HL-60 (cell line): ENCODE data around the gene S100A3.

Source experiments
- CTCF ChIP-seq: IDR thresholded peaks from one replicate; pipeline ENCODE4 v1.5.1; 2011; ENCODE audit warnings: low read length, control low read depth, inconsistent platforms; ENCODE audit not compliant: insufficient read depth
- GABPA ChIP-seq: IDR thresholded peaks from 2 replicates; pipeline ENCODE4 v1.6.1; 2012; ENCODE audit warnings: low read depth
- POLR2AphosphoS5 ChIP-seq: IDR thresholded peaks from 2 replicates; pipeline ENCODE4 v1.6.1; 2012; ENCODE audit warnings: low read depth
- SPI1 ChIP-seq: IDR thresholded peaks from 2 replicates; pipeline ENCODE4 v1.6.1; 2012; ENCODE audit warnings: low read depth, mild to moderate bottlenecking, borderline replicate concordance
- TF ChIP-seq, protein P1 (sequence below): IDR thresholded peaks from 2 replicates; pipeline ENCODE4 v1.6.1; 2012; ENCODE audit warnings: low read depth; ENCODE audit not compliant: insufficient replicate concordance

GRCh38 chr1:153587314-153587713 lies 38.3 kb upstream of the S100A3 start:
- TF ChIP-seq CTCF (no peak), POLR2AphosphoS5 (no peak), GABPA (no peak), SPI1 (no peak)
- TF ChIP-seq, protein P1, sequence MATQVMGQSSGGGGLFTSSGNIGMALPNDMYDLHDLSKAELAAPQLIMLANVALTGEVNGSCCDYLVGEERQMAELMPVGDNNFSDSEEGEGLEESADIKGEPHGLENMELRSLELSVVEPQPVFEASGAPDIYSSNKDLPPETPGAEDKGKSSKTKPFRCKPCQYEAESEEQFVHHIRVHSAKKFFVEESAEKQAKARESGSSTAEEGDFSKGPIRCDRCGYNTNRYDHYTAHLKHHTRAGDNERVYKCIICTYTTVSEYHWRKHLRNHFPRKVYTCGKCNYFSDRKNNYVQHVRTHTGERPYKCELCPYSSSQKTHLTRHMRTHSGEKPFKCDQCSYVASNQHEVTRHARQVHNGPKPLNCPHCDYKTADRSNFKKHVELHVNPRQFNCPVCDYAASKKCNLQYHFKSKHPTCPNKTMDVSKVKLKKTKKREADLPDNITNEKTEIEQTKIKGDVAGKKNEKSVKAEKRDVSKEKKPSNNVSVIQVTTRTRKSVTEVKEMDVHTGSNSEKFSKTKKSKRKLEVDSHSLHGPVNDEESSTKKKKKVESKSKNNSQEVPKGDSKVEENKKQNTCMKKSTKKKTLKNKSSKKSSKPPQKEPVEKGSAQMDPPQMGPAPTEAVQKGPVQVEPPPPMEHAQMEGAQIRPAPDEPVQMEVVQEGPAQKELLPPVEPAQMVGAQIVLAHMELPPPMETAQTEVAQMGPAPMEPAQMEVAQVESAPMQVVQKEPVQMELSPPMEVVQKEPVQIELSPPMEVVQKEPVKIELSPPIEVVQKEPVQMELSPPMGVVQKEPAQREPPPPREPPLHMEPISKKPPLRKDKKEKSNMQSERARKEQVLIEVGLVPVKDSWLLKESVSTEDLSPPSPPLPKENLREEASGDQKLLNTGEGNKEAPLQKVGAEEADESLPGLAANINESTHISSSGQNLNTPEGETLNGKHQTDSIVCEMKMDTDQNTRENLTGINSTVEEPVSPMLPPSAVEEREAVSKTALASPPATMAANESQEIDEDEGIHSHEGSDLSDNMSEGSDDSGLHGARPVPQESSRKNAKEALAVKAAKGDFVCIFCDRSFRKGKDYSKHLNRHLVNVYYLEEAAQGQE, result no peak
